ENCODE measurements around the gene BMPR1A. TPM values are rescaled to one million over a fixed set of nuclear protein-coding genes. Genes with fewer than 3 reads are reported as not detected.

The BMPR1A gene
- total and polyA plus RNA-seq, 10 of the 15 experiments (the other 5 are each of a cell fraction or from before 2014, with no cell fraction given) = 2.3 to 22.7 (median 13.1) TPM

DNA sequence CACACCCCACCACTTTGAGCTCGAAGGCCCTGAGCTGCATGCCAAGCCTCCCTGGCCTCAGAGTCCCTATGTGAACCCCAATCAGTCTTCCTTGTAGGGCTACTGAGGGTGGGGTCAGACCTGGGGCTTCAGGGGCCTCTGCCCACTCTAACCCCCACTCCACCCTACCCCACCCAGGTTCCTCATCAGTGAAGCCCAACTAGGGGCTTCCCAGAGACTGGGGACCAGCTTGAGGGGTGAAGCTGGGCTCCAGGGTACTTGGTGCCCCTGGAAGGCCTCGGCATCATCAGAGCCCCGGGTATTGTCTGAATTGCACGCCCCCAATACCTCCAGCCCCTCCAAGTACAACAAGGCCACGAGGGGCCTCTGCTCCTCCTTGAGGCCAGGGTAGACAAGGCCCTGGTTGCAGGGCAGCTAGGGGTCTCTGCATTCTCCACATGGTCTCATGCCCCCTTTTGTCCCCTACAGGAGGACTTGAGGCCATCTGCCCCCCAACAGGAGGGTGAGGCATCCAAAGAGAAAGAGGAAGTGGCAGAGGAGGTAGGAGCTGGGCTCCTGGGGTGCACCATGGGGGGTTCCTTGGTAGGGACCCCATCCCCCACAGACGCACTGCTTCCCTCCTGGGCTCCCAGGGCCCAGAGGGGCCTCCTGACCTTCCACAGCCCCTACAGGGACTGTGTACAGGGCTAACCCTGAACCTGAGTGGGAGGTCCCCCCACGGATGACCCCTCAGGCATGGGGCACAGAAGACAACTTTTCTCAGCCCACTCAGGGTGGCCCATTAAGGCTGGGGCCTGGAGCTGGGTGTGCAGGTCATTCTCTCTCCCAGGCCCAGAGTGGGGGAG is 205.9 kb downstream of the BMPR1A start:
- H3K27me3 ChIP-seq (replicated peaks in 1 of 2; ENCODE audit: control insufficient read depth in 2 of 2, insufficient read depth in 2 of 2, low read length in 1 of 2) = no peaks in the 10 kb centered on the region
- no peak overlapping the region for H3K4me3 ChIP-seq
- no peak overlapping the region for H3K4me2 ChIP-seq (ENCODE audit: control insufficient read depth, insufficient read depth)
- 46% methylated on average over 7 of the region's 7 CpGs for WGBS (ENCODE audit: insufficient coverage, insufficient replicate concordance, low lambda C conversion rate, missing lambda C conversion rate)
- H3K36me3 ChIP-seq (ENCODE audit: control insufficient read depth in 2 of 2, insufficient read depth in 2 of 2, low read length in 1 of 2) = no peaks in the 10 kb centered on the region
- peaks cover 44% of the 10 kb centered on the region for H3K4me1 ChIP-seq (ENCODE audit: control insufficient read depth, insufficient read depth, low read length)
- BruUV-seq (replicated peaks) = no TSS peak
- no peak overlapping the region for H3K9ac ChIP-seq (ENCODE audit: control insufficient read depth, insufficient read depth, low read length)
- TF ChIP-seq FOXK2 (IDR thresholded peaks at IDR 0.05) = no peak
- TF ChIP-seq ZSCAN29 (IDR thresholded peaks at IDR 0.05) = no peak
- TF ChIP-seq, protein P1, sequence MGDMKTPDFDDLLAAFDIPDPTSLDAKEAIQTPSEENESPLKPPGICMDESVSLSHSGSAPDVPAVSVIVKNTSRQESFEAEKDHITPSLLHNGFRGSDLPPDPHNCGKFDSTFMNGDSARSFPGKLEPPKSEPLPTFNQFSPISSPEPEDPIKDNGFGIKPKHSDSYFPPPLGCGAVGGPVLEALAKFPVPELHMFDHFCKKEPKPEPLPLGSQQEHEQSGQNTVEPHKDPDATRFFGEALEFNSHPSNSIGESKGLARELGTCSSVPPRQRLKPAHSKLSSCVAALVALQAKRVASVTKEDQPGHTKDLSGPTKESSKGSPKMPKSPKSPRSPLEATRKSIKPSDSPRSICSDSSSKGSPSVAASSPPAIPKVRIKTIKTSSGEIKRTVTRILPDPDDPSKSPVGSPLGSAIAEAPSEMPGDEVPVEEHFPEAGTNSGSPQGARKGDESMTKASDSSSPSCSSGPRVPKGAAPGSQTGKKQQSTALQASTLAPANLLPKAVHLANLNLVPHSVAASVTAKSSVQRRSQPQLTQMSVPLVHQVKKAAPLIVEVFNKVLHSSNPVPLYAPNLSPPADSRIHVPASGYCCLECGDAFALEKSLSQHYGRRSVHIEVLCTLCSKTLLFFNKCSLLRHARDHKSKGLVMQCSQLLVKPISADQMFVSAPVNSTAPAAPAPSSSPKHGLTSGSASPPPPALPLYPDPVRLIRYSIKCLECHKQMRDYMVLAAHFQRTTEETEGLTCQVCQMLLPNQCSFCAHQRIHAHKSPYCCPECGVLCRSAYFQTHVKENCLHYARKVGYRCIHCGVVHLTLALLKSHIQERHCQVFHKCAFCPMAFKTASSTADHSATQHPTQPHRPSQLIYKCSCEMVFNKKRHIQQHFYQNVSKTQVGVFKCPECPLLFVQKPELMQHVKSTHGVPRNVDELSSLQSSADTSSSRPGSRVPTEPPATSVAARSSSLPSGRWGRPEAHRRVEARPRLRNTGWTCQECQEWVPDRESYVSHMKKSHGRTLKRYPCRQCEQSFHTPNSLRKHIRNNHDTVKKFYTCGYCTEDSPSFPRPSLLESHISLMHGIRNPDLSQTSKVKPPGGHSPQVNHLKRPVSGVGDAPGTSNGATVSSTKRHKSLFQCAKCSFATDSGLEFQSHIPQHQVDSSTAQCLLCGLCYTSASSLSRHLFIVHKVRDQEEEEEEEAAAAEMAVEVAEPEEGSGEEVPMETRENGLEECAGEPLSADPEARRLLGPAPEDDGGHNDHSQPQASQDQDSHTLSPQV (IDR thresholded peaks at IDR 0.05) = no peak
- TF ChIP-seq SPI1 (IDR thresholded peaks at IDR 0.05; ENCODE audit: borderline replicate concordance, insufficient read depth, low read depth, low read length) = peak; percentile 87
- no peak for FAIRE-seq
- intact Hi-C loops (cut with micrococcal nuclease; ENCODE audit: unreplicated experiment) = no loop called here
- POLR2A ChIA-PET = no interaction called here
- CTCF ChIA-PET = interaction anchor here (0.7 to 2.8 kb wide), 3 partner anchors 8 to 23 kb away, joined by 3 to 9 read pairs (median 3); no protein-coding TSS in a partner anchor
- no peak for ATAC-seq
- H3K27ac ChIP-seq (ENCODE audit: control insufficient read depth, insufficient read depth) = no peak overlapping the region
- in situ Hi-C loops (cut with MboI) = no loop called here
- H4K20me1 ChIP-seq (ENCODE audit: control insufficient read depth, insufficient read depth) = no peaks in the 10 kb centered on the region
- H3K9me3 ChIP-seq (replicated peaks; ENCODE audit: control insufficient read depth, insufficient read depth, low read length) = no peaks in the 10 kb centered on the region
- DNase-seq (ENCODE audit: low read depth, low spot score) = no peak
- RAD21 ChIA-PET (ENCODE audit: unreplicated experiment) = interaction anchor here (0.8 kb wide), 1 partner anchor 17 kb away, joined by 3 read pairs; no protein-coding TSS in a partner anchor
- SMC1A ChIA-PET (ENCODE audit: uncharacterized antibody, unreplicated experiment) = no interaction called here
- H2AFZ ChIP-seq (ENCODE audit: control insufficient read depth, low read depth, low read length) = no peak overlapping the region
- no peaks in the 10 kb centered on the region for H3K79me2 ChIP-seq (ENCODE audit: control insufficient read depth, insufficient read depth, low read length)

Measured in GM12878 (cell line).